GM23338 (cell line): ENCODE results near the gene SV2A. TPM values are rescaled to one million over a fixed set of nuclear protein-coding genes. Genes with fewer than 3 reads are reported as not detected.
A peak's percentile ranks its signal among the peaks of the same experiment; 100 is the strongest.

ENCODE experiments used
- ATAC-seq: fragments of 200-7000 bp; cut with Tn5 transposase; 3 replicates; pipeline ENCODE4 v1.9.1; 2020
- DNase-seq: peaks from one replicate; pipeline ENCODE4 v3.0.0-alpha.2; 2015; ENCODE audit warnings: low spot score
- H2AFZ ChIP-seq: fragments of 200-600 bp; sonication (generic); 2 replicates; pipeline ENCODE4 v1.8.0; 2016; ENCODE audit warnings: antibody characterized with exemption, mild to moderate bottlenecking, moderate library complexity
- H3F3A ChIP-seq: fragments of 200-600 bp; sonication (generic); replicated peaks from 2 replicates; pipeline ENCODE4 v1.8.0; 2017; ENCODE audit warnings: antibody characterized with exemption, mixed run types, low read depth
- H3K27ac ChIP-seq: fragments of 200-600 bp; sonication (generic); 2 replicates; pipeline ENCODE4 v1.6.1; 2016; ENCODE audit warnings: low read depth
- H3K27me3 ChIP-seq: fragments of 200-600 bp; sonication (generic); 2 replicates; pipeline ENCODE4 v1.8.0; 2016; ENCODE audit warnings: mild to moderate bottlenecking, mixed run types, moderate library complexity; ENCODE audit not compliant: insufficient read depth
- H3K36me3 ChIP-seq: fragments of 200-600 bp; sonication (generic); 2 replicates; pipeline ENCODE4 v1.8.0; 2016; ENCODE audit warnings: mild to moderate bottlenecking; ENCODE audit not compliant: insufficient read depth
- H3K4me1 ChIP-seq: fragments of 200-600 bp; sonication (generic); 2 replicates; pipeline ENCODE4 v1.8.0; 2016; ENCODE audit warnings: mild to moderate bottlenecking, moderate library complexity; ENCODE audit not compliant: insufficient read depth
- H3K4me2 ChIP-seq: fragments of 200-600 bp; sonication (generic); 2 replicates; pipeline ENCODE4 v1.7.1; 2017; ENCODE audit warnings: mixed run types
- H3K4me3 ChIP-seq: fragments of 200-600 bp; sonication (generic); 2 replicates; pipeline ENCODE4 v1.6.1; 2016; ENCODE audit warnings: mixed run types
- H3K79me2 ChIP-seq: fragments of 200-600 bp; sonication (generic); replicated peaks from 2 replicates; pipeline ENCODE4 v1.8.0; 2017; ENCODE audit warnings: mild to moderate bottlenecking; ENCODE audit not compliant: insufficient read depth
- H3K9me2 ChIP-seq: fragments of 200-600 bp; sonication (generic); 2 replicates; pipeline ENCODE4 v1.8.0; 2017; ENCODE audit not compliant: insufficient read depth
- H4K20me1 ChIP-seq: fragments of 200-600 bp; sonication (generic); replicated peaks from 2 replicates; pipeline ENCODE4 v1.8.0; 2017; ENCODE audit warnings: mild to moderate bottlenecking; ENCODE audit not compliant: insufficient read depth
- H3K27ac Mint-ChIP-seq: 2 replicates; pipeline ENCODE4 v1.8.0; 2020; ENCODE audit warnings: inconsistent platforms, mild to moderate bottlenecking, moderate library complexity, mixed read lengths
- H3K27me3 Mint-ChIP-seq: 3 replicates; pipeline ENCODE4 v1.8.0; 2022; ENCODE audit warnings: low read depth, mild to moderate bottlenecking, moderate library complexity, mixed read lengths, inconsistent platforms; ENCODE audit not compliant: insufficient read depth, poor library complexity
- H3K36me3 Mint-ChIP-seq: 3 replicates; pipeline ENCODE4 v1.8.0; 2021; ENCODE audit warnings: low read depth, mild to moderate bottlenecking, inconsistent platforms, moderate library complexity, mixed read lengths
- H3K4me1 Mint-ChIP-seq: 3 replicates; pipeline ENCODE4 v1.8.0; 2020; ENCODE audit warnings: mild to moderate bottlenecking, inconsistent platforms, mixed read lengths
- H3K4me3 Mint-ChIP-seq: 3 replicates; pipeline ENCODE4 v1.8.0; 2021; ENCODE audit warnings: moderate library complexity, mild to moderate bottlenecking, inconsistent platforms, mixed read lengths
- H3K9me3 Mint-ChIP-seq: 3 replicates; pipeline ENCODE4 v1.8.0; 2020; ENCODE audit warnings: moderate library complexity, mild to moderate bottlenecking, inconsistent platforms, mixed read lengths
- CREB1 ChIP-seq: fragments of 250-450 bp; sonication (Bioruptor Pico); IDR thresholded peaks from 2 replicates; pipeline ENCODE4 v1.5.0; 2020; ENCODE audit warnings: low read depth, mild to moderate bottlenecking, moderate library complexity
- EZH2 ChIP-seq: fragments of 200-600 bp; sonication (generic); IDR thresholded peaks from one replicate; pipeline ENCODE4 v1.8.0; 2017; ENCODE audit warnings: antibody characterized with exemption, mild to moderate bottlenecking, low read depth; ENCODE audit not compliant: unreplicated experiment
- EZH2phosphoT487 ChIP-seq: fragments of 200-600 bp; sonication (generic); IDR thresholded peaks from one replicate; pipeline ENCODE4 v1.8.1; 2018; ENCODE audit warnings: antibody characterized with exemption; ENCODE audit not compliant: unreplicated experiment
- JUNB ChIP-seq: IDR thresholded peaks from one replicate; pipeline ENCODE4 v1.6.1; 2016; ENCODE audit warnings: antibody characterized with exemption; ENCODE audit not compliant: unreplicated experiment
- NANOG ChIP-seq: IDR thresholded peaks from 2 replicates; pipeline ENCODE4 v1.6.1; 2016; ENCODE audit warnings: antibody characterized with exemption, borderline replicate concordance
- POLR2AphosphoS5 ChIP-seq: IDR thresholded peaks from 2 replicates; pipeline ENCODE4 v1.6.1; 2016; ENCODE audit warnings: antibody characterized with exemption, low read depth
- STAT1 ChIP-seq: IDR thresholded peaks from one replicate; pipeline ENCODE4 v1.6.1; 2016; ENCODE audit warnings: antibody characterized with exemption; ENCODE audit not compliant: unreplicated experiment
- ZNF114 ChIP-seq: fragments of 250-450 bp; sonication (Bioruptor Pico); IDR thresholded peaks from 2 replicates; pipeline ENCODE4 v1.5.0; 2020; ENCODE audit warnings: mild to moderate bottlenecking, moderate library complexity
- ZNF331 ChIP-seq: fragments of 250-450 bp; sonication (Bioruptor Pico); IDR thresholded peaks from 2 replicates; pipeline ENCODE4 v1.5.0; 2020; ENCODE audit warnings: low read depth, mild to moderate bottlenecking, moderate library complexity
- polyA plus RNA-seq: library from polyadenylated mRNA; unstranded; fragments of >200 nt; fragmentation: Nextera tagmentation; extraction: Ambion mirVana; gene quantifications from 2 replicates; pipeline ENCODE4 v1.2.1, GENCODE V29; 2016
- total RNA-seq: library from RNA; depleted of rRNA; stranded (reverse); fragments of >200 nt; shearing (Covaris generic); gene quantifications from 2 replicates; pipeline ENCODE4 v1.2.3, GENCODE V29; 2014
- TF ChIP-seq, protein P1 (sequence below): IDR thresholded peaks from one replicate; pipeline ENCODE4 v1.6.1; 2018; ENCODE audit warnings: antibody characterized with exemption; ENCODE audit not compliant: unreplicated experiment
- TF ChIP-seq, protein P2 (sequence below): fragments of 250-450 bp; sonication (Bioruptor Pico); IDR thresholded peaks from 2 replicates; pipeline ENCODE4 v1.5.0; 2020; ENCODE audit warnings: mild to moderate bottlenecking, moderate library complexity
- TF ChIP-seq, protein P3 (sequence below): IDR thresholded peaks from 2 replicates; pipeline ENCODE4 v1.6.1; 2016; ENCODE audit warnings: antibody characterized with exemption
- TF ChIP-seq, protein P4 (sequence below), 2 experiments: fragments of 200-600 bp in 1 of 2; sonication (generic) in 1 of 2; conservative IDR thresholded peaks; 2 replicates each; pipeline versions ENCODE4 v1.5.1 to v1.6.1; 2016 to 2017; ENCODE audit warnings: antibody characterized with exemption in 2 of 2, low read depth in 2 of 2, mild to moderate bottlenecking in 2 of 2, moderate library complexity in 1 of 2

The SV2A gene
- total and polyA plus RNA-seq, 2 experiments from 2014 or later, result 17.8 to 41.7 TPM

GRCh38 chr1:149962736-149963135 lies 45.1 kb upstream of the SV2A start:
- no peak overlapping the region for H3K4me3 Mint-ChIP-seq

More at GRCh38 chr1:149962736-149963135, 45.1 kb upstream of the SV2A start:
- Mint-ChIP-seq H3K27ac (no peak overlapping the region), H3K36me3 (peaks cover 68% of the 10 kb centered on the region), H3K27me3 (no peaks in the 10 kb centered on the region), H3K4me1 (no peaks in the 10 kb centered on the region), H3K9me3 (peaks cover 25% of the 10 kb centered on the region)
- TF ChIP-seq JUNB (no peak), ZNF331 (CRISPR knock-in tag) (no peak), EZH2 (no peak), CREB1 (CRISPR knock-in tag) (no peak), EZH2phosphoT487 (no peak), ZNF114 (CRISPR knock-in tag) (no peak), STAT1 (no peak), NANOG (no peak), POLR2AphosphoS5 (no peak)
- TF ChIP-seq, protein P1, sequence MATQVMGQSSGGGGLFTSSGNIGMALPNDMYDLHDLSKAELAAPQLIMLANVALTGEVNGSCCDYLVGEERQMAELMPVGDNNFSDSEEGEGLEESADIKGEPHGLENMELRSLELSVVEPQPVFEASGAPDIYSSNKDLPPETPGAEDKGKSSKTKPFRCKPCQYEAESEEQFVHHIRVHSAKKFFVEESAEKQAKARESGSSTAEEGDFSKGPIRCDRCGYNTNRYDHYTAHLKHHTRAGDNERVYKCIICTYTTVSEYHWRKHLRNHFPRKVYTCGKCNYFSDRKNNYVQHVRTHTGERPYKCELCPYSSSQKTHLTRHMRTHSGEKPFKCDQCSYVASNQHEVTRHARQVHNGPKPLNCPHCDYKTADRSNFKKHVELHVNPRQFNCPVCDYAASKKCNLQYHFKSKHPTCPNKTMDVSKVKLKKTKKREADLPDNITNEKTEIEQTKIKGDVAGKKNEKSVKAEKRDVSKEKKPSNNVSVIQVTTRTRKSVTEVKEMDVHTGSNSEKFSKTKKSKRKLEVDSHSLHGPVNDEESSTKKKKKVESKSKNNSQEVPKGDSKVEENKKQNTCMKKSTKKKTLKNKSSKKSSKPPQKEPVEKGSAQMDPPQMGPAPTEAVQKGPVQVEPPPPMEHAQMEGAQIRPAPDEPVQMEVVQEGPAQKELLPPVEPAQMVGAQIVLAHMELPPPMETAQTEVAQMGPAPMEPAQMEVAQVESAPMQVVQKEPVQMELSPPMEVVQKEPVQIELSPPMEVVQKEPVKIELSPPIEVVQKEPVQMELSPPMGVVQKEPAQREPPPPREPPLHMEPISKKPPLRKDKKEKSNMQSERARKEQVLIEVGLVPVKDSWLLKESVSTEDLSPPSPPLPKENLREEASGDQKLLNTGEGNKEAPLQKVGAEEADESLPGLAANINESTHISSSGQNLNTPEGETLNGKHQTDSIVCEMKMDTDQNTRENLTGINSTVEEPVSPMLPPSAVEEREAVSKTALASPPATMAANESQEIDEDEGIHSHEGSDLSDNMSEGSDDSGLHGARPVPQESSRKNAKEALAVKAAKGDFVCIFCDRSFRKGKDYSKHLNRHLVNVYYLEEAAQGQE, result no peak
- TF ChIP-seq, protein P2, sequence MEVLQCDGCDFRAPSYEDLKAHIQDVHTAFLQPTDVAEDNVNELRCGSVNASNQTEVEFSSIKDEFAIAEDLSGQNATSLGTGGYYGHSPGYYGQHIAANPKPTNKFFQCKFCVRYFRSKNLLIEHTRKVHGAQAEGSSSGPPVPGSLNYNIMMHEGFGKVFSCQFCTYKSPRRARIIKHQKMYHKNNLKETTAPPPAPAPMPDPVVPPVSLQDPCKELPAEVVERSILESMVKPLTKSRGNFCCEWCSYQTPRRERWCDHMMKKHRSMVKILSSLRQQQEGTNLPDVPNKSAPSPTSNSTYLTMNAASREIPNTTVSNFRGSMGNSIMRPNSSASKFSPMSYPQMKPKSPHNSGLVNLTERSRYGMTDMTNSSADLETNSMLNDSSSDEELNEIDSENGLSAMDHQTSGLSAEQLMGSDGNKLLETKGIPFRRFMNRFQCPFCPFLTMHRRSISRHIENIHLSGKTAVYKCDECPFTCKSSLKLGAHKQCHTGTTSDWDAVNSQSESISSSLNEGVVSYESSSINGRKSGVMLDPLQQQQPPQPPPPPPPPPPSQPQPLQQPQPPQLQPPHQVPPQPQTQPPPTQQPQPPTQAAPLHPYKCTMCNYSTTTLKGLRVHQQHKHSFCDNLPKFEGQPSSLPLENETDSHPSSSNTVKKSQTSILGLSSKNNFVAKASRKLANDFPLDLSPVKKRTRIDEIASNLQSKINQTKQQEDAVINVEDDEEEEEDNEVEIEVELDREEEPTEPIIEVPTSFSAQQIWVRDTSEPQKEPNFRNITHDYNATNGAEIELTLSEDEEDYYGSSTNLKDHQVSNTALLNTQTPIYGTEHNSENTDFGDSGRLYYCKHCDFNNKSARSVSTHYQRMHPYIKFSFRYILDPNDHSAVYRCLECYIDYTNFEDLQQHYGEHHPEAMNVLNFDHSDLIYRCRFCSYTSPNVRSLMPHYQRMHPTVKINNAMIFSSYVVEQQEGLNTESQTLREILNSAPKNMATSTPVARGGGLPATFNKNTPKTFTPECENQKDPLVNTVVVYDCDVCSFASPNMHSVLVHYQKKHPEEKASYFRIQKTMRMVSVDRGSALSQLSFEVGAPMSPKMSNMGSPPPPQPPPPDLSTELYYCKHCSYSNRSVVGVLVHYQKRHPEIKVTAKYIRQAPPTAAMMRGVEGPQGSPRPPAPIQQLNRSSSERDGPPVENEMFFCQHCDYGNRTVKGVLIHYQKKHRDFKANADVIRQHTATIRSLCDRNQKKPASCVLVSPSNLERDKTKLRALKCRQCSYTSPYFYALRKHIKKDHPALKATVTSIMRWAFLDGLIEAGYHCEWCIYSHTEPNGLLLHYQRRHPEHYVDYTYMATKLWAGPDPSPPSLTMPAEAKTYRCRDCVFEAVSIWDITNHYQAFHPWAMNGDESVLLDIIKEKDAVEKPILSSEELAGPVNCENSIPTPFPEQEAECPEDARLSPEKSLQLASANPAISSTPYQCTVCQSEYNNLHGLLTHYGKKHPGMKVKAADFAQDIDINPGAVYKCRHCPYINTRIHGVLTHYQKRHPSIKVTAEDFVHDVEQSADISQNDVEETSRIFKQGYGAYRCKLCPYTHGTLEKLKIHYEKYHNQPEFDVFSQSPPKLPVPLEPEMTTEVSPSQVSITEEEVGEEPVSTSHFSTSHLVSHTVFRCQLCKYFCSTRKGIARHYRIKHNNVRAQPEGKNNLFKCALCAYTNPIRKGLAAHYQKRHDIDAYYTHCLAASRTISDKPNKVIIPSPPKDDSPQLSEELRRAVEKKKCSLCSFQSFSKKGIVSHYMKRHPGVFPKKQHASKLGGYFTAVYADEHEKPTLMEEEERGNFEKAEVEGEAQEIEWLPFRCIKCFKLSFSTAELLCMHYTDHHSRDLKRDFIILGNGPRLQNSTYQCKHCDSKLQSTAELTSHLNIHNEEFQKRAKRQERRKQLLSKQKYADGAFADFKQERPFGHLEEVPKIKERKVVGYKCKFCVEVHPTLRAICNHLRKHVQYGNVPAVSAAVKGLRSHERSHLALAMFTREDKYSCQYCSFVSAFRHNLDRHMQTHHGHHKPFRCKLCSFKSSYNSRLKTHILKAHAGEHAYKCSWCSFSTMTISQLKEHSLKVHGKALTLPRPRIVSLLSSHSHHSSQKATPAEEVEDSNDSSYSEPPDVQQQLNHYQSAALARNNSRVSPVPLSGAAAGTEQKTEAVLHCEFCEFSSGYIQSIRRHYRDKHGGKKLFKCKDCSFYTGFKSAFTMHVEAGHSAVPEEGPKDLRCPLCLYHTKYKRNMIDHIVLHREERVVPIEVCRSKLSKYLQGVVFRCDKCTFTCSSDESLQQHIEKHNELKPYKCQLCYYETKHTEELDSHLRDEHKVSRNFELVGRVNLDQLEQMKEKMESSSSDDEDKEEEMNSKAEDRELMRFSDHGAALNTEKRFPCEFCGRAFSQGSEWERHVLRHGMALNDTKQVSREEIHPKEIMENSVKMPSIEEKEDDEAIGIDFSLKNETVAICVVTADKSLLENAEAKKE (CRISPR knock-in tag), result no peak
- TF ChIP-seq, protein P3, sequence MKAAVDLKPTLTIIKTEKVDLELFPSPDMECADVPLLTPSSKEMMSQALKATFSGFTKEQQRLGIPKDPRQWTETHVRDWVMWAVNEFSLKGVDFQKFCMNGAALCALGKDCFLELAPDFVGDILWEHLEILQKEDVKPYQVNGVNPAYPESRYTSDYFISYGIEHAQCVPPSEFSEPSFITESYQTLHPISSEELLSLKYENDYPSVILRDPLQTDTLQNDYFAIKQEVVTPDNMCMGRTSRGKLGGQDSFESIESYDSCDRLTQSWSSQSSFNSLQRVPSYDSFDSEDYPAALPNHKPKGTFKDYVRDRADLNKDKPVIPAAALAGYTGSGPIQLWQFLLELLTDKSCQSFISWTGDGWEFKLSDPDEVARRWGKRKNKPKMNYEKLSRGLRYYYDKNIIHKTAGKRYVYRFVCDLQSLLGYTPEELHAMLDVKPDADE, result no peak
- TF ChIP-seq, protein P4, sequence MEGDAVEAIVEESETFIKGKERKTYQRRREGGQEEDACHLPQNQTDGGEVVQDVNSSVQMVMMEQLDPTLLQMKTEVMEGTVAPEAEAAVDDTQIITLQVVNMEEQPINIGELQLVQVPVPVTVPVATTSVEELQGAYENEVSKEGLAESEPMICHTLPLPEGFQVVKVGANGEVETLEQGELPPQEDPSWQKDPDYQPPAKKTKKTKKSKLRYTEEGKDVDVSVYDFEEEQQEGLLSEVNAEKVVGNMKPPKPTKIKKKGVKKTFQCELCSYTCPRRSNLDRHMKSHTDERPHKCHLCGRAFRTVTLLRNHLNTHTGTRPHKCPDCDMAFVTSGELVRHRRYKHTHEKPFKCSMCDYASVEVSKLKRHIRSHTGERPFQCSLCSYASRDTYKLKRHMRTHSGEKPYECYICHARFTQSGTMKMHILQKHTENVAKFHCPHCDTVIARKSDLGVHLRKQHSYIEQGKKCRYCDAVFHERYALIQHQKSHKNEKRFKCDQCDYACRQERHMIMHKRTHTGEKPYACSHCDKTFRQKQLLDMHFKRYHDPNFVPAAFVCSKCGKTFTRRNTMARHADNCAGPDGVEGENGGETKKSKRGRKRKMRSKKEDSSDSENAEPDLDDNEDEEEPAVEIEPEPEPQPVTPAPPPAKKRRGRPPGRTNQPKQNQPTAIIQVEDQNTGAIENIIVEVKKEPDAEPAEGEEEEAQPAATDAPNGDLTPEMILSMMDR (conservative IDR thresholded peaks at IDR 0.05; ENCODE audit: low read depth in 2 of 2), result no peak
- H3K4me2 ChIP-seq, result no peak overlapping the region
- H3K4me1 ChIP-seq, result no peaks in the 10 kb centered on the region
- 0 out of 2 replicates have a peak, but pooled peaks cover 2% of the 10 kb centered on the region for H3F3A ChIP-seq
- H3K36me3 ChIP-seq, result peaks cover 45% of the 10 kb centered on the region
- no peak overlapping the region for H2AFZ ChIP-seq
- H3K27me3 ChIP-seq, result no peaks in the 10 kb centered on the region
- DNase-seq (no peak), ATAC-seq (no peak)
- H3K79me2 ChIP-seq, result no peaks in the 10 kb centered on the region
- no peak overlapping the region for H3K4me3 ChIP-seq
- no peaks in the 10 kb centered on the region; the same call in 1 of the 2 replicates for H4K20me1 ChIP-seq
- no peaks in the 10 kb centered on the region for H3K9me2 ChIP-seq
- H3K27ac ChIP-seq, result 0 out of 2 replicates have a peak overlapping the region, but pooled peaks have one; percentile 34
